Measurements from ENCODE around the gene B3GALT5. TPM values are rescaled to one million over a fixed set of nuclear protein-coding genes. Genes with fewer than 3 reads are reported as not detected.
A peak's percentile ranks its signal among the peaks of the same experiment; 100 is the strongest.

The B3GALT5 gene
- total and polyA plus RNA-seq, 7 donors: 0.36 to 33.7 (median 1.4) TPM

- Histone ChIP-seq H3K27me3 (peaks cover 0 to 21% (median 16%) of the 10 kb centered on the region in 3 donors), H3K36me3 (no peaks in the 10 kb centered on the region), H3K9me3 (no peaks in the 10 kb centered on the region), H3K4me3 (peak overlapping the region in 3 of 4 donors; percentile 38 to 60 (median 57)), H3K4me1 (peaks cover 0 to 21% (median 9%) of the 10 kb centered on the region in 4 donors), H3K27ac (peak overlapping the region in 2 of 4 donors; percentile 25 to 51)
- no peak for DNase-seq
- no peak for TF ChIP-seq POLR2A (IDR thresholded peaks at IDR 0.05)
- TF ChIP-seq CTCF (IDR thresholded peaks at IDR 0.05): no peak
- TF ChIP-seq EP300 (IDR thresholded peaks at IDR 0.05): no peak
- no peak for TF ChIP-seq POLR2AphosphoS5 (IDR thresholded peaks at IDR 0.05)
- intact Hi-C loops (cut with DNase I): loop anchor here (10.0 kb wide), 1 partner anchor 92 kb away; no protein-coding TSS in a partner anchor
- 13 to 17% methylated on average over 47 of the region's 47 CpGs for WGBS, 2 donors
These were observed 548 bp downstream of the B3GALT5 start for GRCh38 chr21:39613041-39613934.

GRCh38 chr21:39616211-39616772, 3.6 kb downstream of the B3GALT5 start:
- H3K27me3 ChIP-seq: peaks cover 0 to 21% (median 16%) of the 10 kb centered on the region in 3 donors
- peaks cover 0 to 21% (median 9%) of the 10 kb centered on the region in 4 donors for H3K4me1 ChIP-seq
- no peak for TF ChIP-seq POLR2A (IDR thresholded peaks at IDR 0.05)
- no peak for TF ChIP-seq EP300 (IDR thresholded peaks at IDR 0.05)
- no peak for DNase-seq
- H3K27ac ChIP-seq: no peak overlapping the region
- intact Hi-C loops (cut with DNase I): loop anchor here (10.0 kb wide), 1 partner anchor 89 kb away; no protein-coding TSS in a partner anchor
- no peaks in the 10 kb centered on the region for H3K9me3 ChIP-seq
- no peaks in the 10 kb centered on the region for H3K36me3 ChIP-seq
- 11 to 18% methylated on average over 5 of the region's 5 CpGs for WGBS, 2 donors
- H3K4me3 ChIP-seq: no peak overlapping the region

- DNase-seq: no peak
- TF ChIP-seq EP300 (IDR thresholded peaks at IDR 0.05) (no peak), POLR2AphosphoS5 (IDR thresholded peaks at IDR 0.05) (no peak), CTCF (IDR thresholded peaks at IDR 0.05) (no peak), POLR2A (IDR thresholded peaks at IDR 0.05) (no peak)
- Histone ChIP-seq H3K36me3 (no peaks in the 10 kb centered on the region), H3K27me3 (no peaks in the 10 kb centered on the region), H3K4me1 (no peaks in the 10 kb centered on the region), H3K4me3 (no peak overlapping the region), H3K27ac (no peak overlapping the region), H3K9me3 (peaks cover 0 to 3% (median 0%) of the 10 kb centered on the region in 4 donors)
- intact Hi-C loops (cut with DNase I): no loop called here
These were observed 8.1 kb downstream of the B3GALT5 start for GRCh38 chr21:39620856-39621255.

- intact Hi-C loops (cut with DNase I): no loop called here
- Histone ChIP-seq H3K9me3 (peaks cover 0 to 3% (median 0%) of the 10 kb centered on the region in 4 donors), H3K27me3 (no peaks in the 10 kb centered on the region), H3K4me3 (no peak overlapping the region), H3K36me3 (no peaks in the 10 kb centered on the region), H3K27ac (no peak overlapping the region), H3K4me1 (peaks cover 0 to under 1% (median 0%) of the 10 kb centered on the region in 4 donors)
- TF ChIP-seq POLR2A (IDR thresholded peaks at IDR 0.05) (no peak), POLR2AphosphoS5 (IDR thresholded peaks at IDR 0.05) (no peak), EP300 (IDR thresholded peaks at IDR 0.05) (no peak), CTCF (IDR thresholded peaks at IDR 0.05) (no peak)
- WGBS, 2 donors: 59 to 79% methylated on average over 12 of the region's 12 CpGs
- DNase-seq: no peak
These were observed 12.6 kb downstream of the B3GALT5 start for GRCh38 chr21:39625211-39625895.

- 87 to 88% methylated on average over 8 of the region's 8 CpGs for WGBS, 2 donors
- no peaks in the 10 kb centered on the region for H3K36me3 ChIP-seq
- no peak for DNase-seq
- no peak overlapping the region for H3K27ac ChIP-seq
- no peaks in the 10 kb centered on the region for H3K27me3 ChIP-seq
- H3K9me3 ChIP-seq: peaks cover 0 to 3% (median 0%) of the 10 kb centered on the region in 4 donors
- H3K4me1 ChIP-seq: peaks cover 0 to 11% (median 4%) of the 10 kb centered on the region in 4 donors
- TF ChIP-seq EP300 (IDR thresholded peaks at IDR 0.05) (no peak), CTCF (IDR thresholded peaks at IDR 0.05) (no peak), POLR2AphosphoS5 (IDR thresholded peaks at IDR 0.05) (no peak)
- no peak overlapping the region for H3K4me3 ChIP-seq
- intact Hi-C loops (cut with DNase I): no loop called here
These were observed 15.6 kb downstream of the B3GALT5 start for GRCh38 chr21:39628385-39628784.
